CD4-positive, alpha-beta T cell treated with Interleukin-1 beta for 1 hour (primary cell): ENCODE data around the gene BRSK2.
"Not testable (repeated sequence)": the region's sequence is repeated elsewhere in the genome, so short reads cannot be mapped to it uniquely, and the experiment has no call there.

Experiments used
- DNase-seq, 2 donors: peaks; one replicate each; pipeline ENCODE4 v3.0.0-alpha.2; 2020 to 2022

Gene BRSK2

GRCh38 chr11:1397862-1398527 lies 8.3 kb downstream of the BRSK2 start:
- DNase-seq, result no peak

- no peak for DNase-seq
Measured at GRCh38 chr11:1398528-1399235, 8.9 kb downstream of the BRSK2 start.

DNA sequence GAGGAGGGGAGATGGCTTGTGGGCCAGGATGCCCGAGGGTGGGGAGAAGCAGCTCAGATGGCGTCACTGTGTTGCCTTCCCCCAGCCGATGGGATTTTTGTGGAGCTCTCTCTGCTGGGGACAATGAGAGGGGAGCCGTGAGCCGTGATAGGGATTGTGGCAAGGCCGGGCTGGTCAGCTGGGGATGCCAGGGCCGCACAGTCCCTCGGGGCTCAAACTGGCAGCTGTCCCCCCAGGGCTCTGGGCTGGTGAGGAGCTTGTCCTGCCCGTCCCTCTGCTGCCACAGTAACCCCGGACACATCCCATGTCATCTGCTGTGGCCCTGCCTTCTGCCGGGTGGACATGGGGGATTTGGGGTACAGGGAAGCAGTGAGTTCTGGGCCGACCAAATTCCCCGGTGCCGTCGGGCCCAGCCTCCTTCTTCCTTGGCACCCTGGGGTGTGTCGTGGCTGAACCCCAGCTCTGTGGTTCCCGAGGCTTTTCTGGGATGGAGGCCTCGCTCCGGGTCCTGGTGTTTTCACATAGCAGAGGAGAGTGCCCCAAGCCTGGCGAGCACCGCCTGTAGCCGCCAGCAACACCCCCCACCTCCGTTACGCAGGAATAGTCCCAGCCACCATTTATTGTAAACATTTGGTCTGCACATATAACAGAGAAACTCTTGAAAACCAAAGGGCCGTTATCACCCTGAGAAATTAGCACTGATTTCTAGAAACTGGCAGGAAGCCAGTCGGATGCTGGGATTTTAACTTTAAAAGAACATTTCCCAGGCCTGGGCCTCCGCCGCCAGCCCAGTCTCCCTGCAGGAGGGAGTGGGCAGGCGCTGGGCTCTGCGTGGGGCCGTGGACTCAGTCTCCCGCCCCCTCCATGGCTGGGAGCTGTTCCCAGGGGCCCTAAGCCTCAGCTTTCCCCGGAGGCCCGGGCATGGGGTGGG lies 9.9 kb downstream of the BRSK2 start:
- DNase-seq, result no peak

GRCh38 chr11:1400317-1401170 lies 10.8 kb downstream of the BRSK2 start:
- DNase-seq, result no peak

DNA sequence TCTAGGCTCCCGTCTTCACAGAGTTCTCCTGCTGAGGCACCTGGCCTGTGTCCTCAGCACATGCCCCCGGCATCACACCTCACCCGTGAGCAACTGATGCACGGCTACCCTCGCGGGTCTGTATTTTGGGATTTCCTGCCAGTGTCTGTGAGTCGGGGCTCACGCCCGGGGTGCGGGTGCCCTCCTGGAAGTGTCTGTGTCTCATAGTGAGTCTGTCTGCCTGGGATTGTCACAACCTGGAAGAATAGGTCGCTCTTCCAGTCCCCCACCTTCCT lies 11.4 kb downstream of the BRSK2 start:
- no peak for DNase-seq

DNA sequence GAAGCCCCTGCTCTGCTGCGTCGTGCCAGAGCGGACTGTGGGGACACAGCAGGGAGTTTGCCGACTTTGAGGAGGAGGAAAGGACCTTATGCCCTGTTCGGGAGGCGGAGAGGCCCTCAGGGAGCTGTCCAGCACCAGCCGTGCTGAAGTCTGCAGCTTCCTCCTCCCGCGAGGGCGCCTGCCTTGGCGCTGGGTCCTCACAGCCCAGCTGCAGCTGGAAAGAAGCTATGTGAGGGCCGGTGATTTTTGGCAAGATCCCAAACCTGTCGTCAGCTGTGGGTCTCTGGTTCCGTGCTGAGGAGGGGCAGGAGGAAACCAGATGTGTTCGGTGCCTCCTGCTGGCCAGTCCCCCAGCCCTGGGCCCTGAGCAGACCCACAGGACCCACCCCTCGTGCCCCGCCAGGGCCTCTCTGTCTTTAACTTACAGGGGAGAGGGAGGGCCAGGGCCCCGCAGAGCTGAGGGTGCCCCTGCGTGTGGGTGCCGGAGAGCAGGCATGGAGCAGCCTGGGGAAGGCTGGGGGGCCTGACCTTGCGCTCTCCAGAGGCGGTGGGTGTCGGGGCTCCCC lies 12.0 kb downstream of the BRSK2 start:
- DNase-seq, result peak in 1 of 2 donors; percentile 33

DNA sequence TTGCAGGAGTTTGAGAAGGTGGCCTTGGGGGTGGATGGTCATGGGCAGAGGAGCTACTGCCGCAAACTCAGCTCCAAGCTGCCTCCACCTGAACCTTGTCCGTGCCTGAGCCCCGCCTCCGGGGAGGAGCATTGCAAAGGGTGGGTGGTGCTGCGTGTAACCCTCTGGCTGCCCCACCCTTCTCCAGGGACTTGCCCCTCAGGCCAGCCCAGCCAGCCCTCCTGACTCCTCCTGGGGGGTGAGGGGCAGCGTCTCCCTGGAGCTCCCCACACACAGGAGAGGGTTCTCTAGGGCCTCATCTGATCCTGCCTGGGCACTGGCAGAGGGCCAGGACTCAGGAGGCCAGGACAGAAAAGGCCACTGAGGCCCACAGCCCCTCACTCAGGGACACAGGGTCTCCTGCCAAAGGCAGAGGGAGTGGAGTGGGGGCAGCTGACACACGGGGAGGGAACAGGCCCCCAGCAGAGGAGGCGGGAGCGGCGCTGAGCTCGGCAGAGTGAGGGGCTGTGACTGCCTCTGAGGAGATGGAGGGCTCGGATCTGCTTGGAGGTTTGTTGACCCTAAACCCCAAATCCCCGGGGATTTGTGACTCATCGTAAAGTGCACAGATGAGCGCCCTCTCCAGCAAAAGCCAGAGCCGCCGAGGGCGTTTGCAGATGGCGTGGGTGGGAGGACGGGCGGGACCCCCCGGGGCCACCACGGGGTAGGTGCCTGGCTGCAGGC lies 12.8 kb downstream of the BRSK2 start:
- DNase-seq, result no peak

GRCh38 chr11:1403078-1403620 lies 13.4 kb downstream of the BRSK2 start:
- DNase-seq, result no peak

- no peak for DNase-seq
Measured at GRCh38 chr11:1403721-1404460, 14.2 kb downstream of the BRSK2 start.

DNA sequence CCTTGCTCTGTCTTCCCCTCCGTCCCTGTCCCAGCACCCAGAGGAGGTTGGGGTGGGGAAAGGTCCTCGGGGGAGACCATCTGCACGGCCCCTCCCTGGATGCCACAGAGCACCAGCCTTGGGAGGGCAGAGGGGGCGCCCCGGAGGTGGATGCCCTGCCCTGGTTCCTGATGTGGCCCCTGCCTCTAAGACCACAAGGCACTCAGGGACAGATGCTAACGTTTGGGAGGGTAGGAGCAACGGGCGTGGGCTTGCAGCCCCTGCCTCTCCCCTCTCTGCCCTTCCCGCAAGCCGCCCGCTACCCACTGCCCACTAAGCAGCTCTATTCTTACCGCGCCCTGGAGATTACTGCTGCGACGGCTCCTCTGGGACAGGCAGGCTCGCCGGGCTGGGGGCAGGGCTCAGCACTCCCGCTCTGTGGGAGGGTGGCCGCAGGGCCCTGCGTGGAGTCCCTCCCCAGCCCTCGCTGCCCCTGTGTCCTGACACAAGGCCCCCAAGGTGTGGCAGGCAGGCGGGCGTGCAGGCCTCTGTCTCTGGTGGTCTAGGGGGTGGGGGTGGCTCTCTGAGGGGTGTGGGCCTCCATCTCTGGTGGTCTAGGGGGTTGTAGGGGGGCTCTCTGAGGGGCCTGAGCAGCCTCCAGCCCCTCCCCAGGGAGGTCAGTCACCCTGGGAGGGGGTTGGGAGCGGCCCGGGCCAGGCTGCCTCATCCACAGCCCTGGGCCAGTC lies 14.9 kb downstream of the BRSK2 start:
- DNase-seq, result no peak

GRCh38 chr11:1405186-1406020 lies 15.7 kb downstream of the BRSK2 start:
- no peak for DNase-seq

DNA sequence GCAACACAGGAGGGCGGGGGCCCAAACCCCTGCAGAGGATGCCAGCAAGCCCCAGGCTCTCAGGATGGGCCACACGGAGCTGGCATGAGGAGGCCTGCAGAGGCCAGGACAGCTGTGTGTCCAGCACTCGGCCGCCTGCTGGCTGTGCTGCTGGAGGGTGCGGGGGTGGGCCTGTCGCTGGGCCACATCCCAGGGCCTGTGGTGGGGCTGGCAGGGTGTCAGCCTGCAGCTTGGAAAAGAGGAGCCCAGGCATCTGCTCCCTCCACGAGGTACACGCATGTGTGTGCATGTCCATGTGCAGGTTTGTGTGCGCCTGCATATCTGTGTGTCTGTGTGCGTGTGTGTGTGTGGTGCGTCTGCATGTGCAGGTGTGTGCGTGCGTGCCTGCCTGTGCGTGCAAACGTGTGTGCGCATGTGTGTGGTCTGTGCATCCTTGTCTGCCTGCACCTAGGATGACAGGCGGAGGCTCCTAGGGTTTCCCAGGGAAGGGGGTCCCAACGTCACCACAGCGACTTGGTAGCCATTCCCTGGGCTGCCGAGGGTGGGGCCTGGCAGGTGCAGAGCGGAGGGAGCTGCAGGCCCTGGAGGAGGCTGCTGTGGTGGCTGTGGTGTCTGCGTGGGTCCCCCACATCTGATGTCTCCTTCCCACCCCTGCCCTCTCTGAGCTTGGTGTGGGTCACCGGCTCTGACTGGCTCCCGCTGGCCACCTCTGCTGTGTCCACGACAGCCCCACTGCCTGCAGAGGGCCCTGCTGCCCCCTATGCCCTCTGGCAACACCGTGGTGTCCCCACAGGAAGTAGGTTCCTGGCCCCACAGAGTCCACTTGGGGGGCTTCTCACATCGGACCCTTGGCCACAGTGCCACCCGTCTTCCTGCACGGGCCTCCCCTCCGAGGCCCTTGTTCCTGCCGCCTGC lies 17.1 kb downstream of the BRSK2 start:
- DNase-seq, result no peak

DNA sequence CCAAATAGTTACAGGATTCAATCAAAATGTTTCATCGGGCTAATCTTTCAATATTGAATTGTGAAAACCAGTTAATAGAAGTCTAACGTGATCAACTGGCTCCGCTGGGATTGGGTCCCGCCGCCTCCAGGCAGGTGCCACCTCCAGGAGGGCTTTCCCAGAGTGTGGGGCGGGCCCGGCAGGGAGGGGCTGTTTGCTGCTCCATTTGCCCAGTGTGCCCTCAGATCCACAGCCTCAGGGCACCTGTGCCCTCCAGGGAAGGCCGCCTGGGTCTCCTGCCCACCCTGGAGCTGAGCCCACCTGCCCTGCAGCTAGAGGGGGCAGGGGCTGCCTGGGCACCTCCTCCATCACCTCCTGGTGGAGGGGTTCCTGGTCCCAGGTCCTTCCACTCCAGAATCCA lies 17.9 kb downstream of the BRSK2 start:
- no peak for DNase-seq

DNA sequence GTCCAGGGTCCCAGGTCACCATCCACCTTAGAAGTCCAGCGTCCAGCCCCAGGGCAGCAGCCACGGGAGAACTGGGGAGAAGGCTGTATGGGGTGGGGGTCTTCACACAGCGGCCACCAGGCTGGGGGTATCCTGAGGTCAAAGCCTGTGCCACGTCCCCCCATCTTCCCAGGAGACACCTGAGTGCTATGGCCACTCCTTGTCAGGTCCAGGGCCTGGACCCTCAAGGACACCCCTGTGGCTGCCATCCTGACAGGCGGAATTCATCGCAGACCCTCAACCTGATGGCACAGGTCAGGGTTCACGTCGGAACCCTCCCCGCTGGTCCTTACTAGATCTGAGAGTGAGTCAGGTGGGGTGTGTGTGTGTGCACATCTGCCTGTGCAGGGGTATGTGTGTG lies 18.6 kb downstream of the BRSK2 start:
- DNase-seq, result no peak

- no peak for DNase-seq
Measured at GRCh38 chr11:1409108-1409851, 19.5 kb downstream of the BRSK2 start.

GRCh38 chr11:1409852-1410125 lies 20.1 kb downstream of the BRSK2 start:
- DNase-seq, result not testable (repeated sequence)
